GM23338 (cell line): ENCODE data around the gene VPS26C. TPM values are rescaled to one million over a fixed set of nuclear protein-coding genes. Genes with fewer than 3 reads are reported as not detected.

Source experiments
- ATAC-seq: fragments of 200-7000 bp; cut with Tn5 transposase; 3 replicates; pipeline ENCODE4 v1.9.1; 2020
- DNase-seq: peaks from one replicate; pipeline ENCODE4 v3.0.0-alpha.2; 2015; ENCODE audit warnings: low spot score
- H2AFZ ChIP-seq: fragments of 200-600 bp; sonication (generic); 2 replicates; pipeline ENCODE4 v1.8.0; 2016; ENCODE audit warnings: antibody characterized with exemption, mild to moderate bottlenecking, moderate library complexity
- H3F3A ChIP-seq: fragments of 200-600 bp; sonication (generic); replicated peaks from 2 replicates; pipeline ENCODE4 v1.8.0; 2017; ENCODE audit warnings: antibody characterized with exemption, mixed run types, low read depth
- H3K27ac ChIP-seq: fragments of 200-600 bp; sonication (generic); 2 replicates; pipeline ENCODE4 v1.6.1; 2016; ENCODE audit warnings: low read depth
- H3K27me3 ChIP-seq: fragments of 200-600 bp; sonication (generic); 2 replicates; pipeline ENCODE4 v1.8.0; 2016; ENCODE audit warnings: mild to moderate bottlenecking, mixed run types, moderate library complexity; ENCODE audit not compliant: insufficient read depth
- H3K36me3 ChIP-seq: fragments of 200-600 bp; sonication (generic); 2 replicates; pipeline ENCODE4 v1.8.0; 2016; ENCODE audit warnings: mild to moderate bottlenecking; ENCODE audit not compliant: insufficient read depth
- H3K4me1 ChIP-seq: fragments of 200-600 bp; sonication (generic); 2 replicates; pipeline ENCODE4 v1.8.0; 2016; ENCODE audit warnings: mild to moderate bottlenecking, moderate library complexity; ENCODE audit not compliant: insufficient read depth
- H3K4me2 ChIP-seq: fragments of 200-600 bp; sonication (generic); 2 replicates; pipeline ENCODE4 v1.7.1; 2017; ENCODE audit warnings: mixed run types
- H3K4me3 ChIP-seq: fragments of 200-600 bp; sonication (generic); 2 replicates; pipeline ENCODE4 v1.6.1; 2016; ENCODE audit warnings: mixed run types
- H3K79me2 ChIP-seq: fragments of 200-600 bp; sonication (generic); replicated peaks from 2 replicates; pipeline ENCODE4 v1.8.0; 2017; ENCODE audit warnings: mild to moderate bottlenecking; ENCODE audit not compliant: insufficient read depth
- H3K9me2 ChIP-seq: fragments of 200-600 bp; sonication (generic); 2 replicates; pipeline ENCODE4 v1.8.0; 2017; ENCODE audit not compliant: insufficient read depth
- H4K20me1 ChIP-seq: fragments of 200-600 bp; sonication (generic); replicated peaks from 2 replicates; pipeline ENCODE4 v1.8.0; 2017; ENCODE audit warnings: mild to moderate bottlenecking; ENCODE audit not compliant: insufficient read depth
- H3K27ac Mint-ChIP-seq: 2 replicates; pipeline ENCODE4 v1.8.0; 2020; ENCODE audit warnings: inconsistent platforms, mild to moderate bottlenecking, moderate library complexity, mixed read lengths
- H3K27me3 Mint-ChIP-seq: 3 replicates; pipeline ENCODE4 v1.8.0; 2022; ENCODE audit warnings: low read depth, mild to moderate bottlenecking, moderate library complexity, mixed read lengths, inconsistent platforms; ENCODE audit not compliant: insufficient read depth, poor library complexity
- H3K36me3 Mint-ChIP-seq: 3 replicates; pipeline ENCODE4 v1.8.0; 2021; ENCODE audit warnings: low read depth, mild to moderate bottlenecking, inconsistent platforms, moderate library complexity, mixed read lengths
- H3K4me1 Mint-ChIP-seq: 3 replicates; pipeline ENCODE4 v1.8.0; 2020; ENCODE audit warnings: mild to moderate bottlenecking, inconsistent platforms, mixed read lengths
- H3K4me3 Mint-ChIP-seq: 3 replicates; pipeline ENCODE4 v1.8.0; 2021; ENCODE audit warnings: moderate library complexity, mild to moderate bottlenecking, inconsistent platforms, mixed read lengths
- H3K9me3 Mint-ChIP-seq: 3 replicates; pipeline ENCODE4 v1.8.0; 2020; ENCODE audit warnings: moderate library complexity, mild to moderate bottlenecking, inconsistent platforms, mixed read lengths
- CREB1 ChIP-seq: fragments of 250-450 bp; sonication (Bioruptor Pico); IDR thresholded peaks from 2 replicates; pipeline ENCODE4 v1.5.0; 2020; ENCODE audit warnings: low read depth, mild to moderate bottlenecking, moderate library complexity
- ETS1 ChIP-seq: IDR thresholded peaks from 2 replicates; pipeline ENCODE4 v1.6.1; 2016; ENCODE audit warnings: antibody characterized with exemption
- EZH2 ChIP-seq: fragments of 200-600 bp; sonication (generic); IDR thresholded peaks from one replicate; pipeline ENCODE4 v1.8.0; 2017; ENCODE audit warnings: antibody characterized with exemption, mild to moderate bottlenecking, low read depth; ENCODE audit not compliant: unreplicated experiment
- EZH2phosphoT487 ChIP-seq: fragments of 200-600 bp; sonication (generic); IDR thresholded peaks from one replicate; pipeline ENCODE4 v1.8.1; 2018; ENCODE audit warnings: antibody characterized with exemption; ENCODE audit not compliant: unreplicated experiment
- JUNB ChIP-seq: IDR thresholded peaks from one replicate; pipeline ENCODE4 v1.6.1; 2016; ENCODE audit warnings: antibody characterized with exemption; ENCODE audit not compliant: unreplicated experiment
- NANOG ChIP-seq: IDR thresholded peaks from 2 replicates; pipeline ENCODE4 v1.6.1; 2016; ENCODE audit warnings: antibody characterized with exemption, borderline replicate concordance
- POLR2AphosphoS5 ChIP-seq: IDR thresholded peaks from 2 replicates; pipeline ENCODE4 v1.6.1; 2016; ENCODE audit warnings: antibody characterized with exemption, low read depth
- REST ChIP-seq: IDR thresholded peaks from one replicate; pipeline ENCODE4 v1.6.1; 2018; ENCODE audit warnings: antibody characterized with exemption; ENCODE audit not compliant: unreplicated experiment
- STAT1 ChIP-seq: IDR thresholded peaks from one replicate; pipeline ENCODE4 v1.6.1; 2016; ENCODE audit warnings: antibody characterized with exemption; ENCODE audit not compliant: unreplicated experiment
- ZNF114 ChIP-seq: fragments of 250-450 bp; sonication (Bioruptor Pico); IDR thresholded peaks from 2 replicates; pipeline ENCODE4 v1.5.0; 2020; ENCODE audit warnings: mild to moderate bottlenecking, moderate library complexity
- ZNF331 ChIP-seq: fragments of 250-450 bp; sonication (Bioruptor Pico); IDR thresholded peaks from 2 replicates; pipeline ENCODE4 v1.5.0; 2020; ENCODE audit warnings: low read depth, mild to moderate bottlenecking, moderate library complexity
- ZNF462 ChIP-seq: fragments of 250-450 bp; sonication (Bioruptor Pico); IDR thresholded peaks from 2 replicates; pipeline ENCODE4 v1.5.0; 2020; ENCODE audit warnings: mild to moderate bottlenecking, moderate library complexity
- polyA plus RNA-seq: library from polyadenylated mRNA; unstranded; fragments of >200 nt; fragmentation: Nextera tagmentation; extraction: Ambion mirVana; gene quantifications from 2 replicates; pipeline ENCODE4 v1.2.1, GENCODE V29; 2016
- total RNA-seq: library from RNA; depleted of rRNA; stranded (reverse); fragments of >200 nt; shearing (Covaris generic); gene quantifications from 2 replicates; pipeline ENCODE4 v1.2.3, GENCODE V29; 2014
- TF ChIP-seq, protein P1 (sequence below), 2 experiments: fragments of 200-600 bp in 1 of 2; sonication (generic) in 1 of 2; conservative IDR thresholded peaks; 2 replicates each; pipeline versions ENCODE4 v1.5.1 to v1.6.1; 2016 to 2017; ENCODE audit warnings: antibody characterized with exemption in 2 of 2, low read depth in 2 of 2, mild to moderate bottlenecking in 2 of 2, moderate library complexity in 1 of 2

Gene VPS26C
- total and polyA plus RNA-seq, 2 experiments from 2014 or later = 45.1 to 91.2 TPM

GRCh38 chr21:37223804-37224345 lies 43.3 kb downstream of the VPS26C start:
- H3K27me3 ChIP-seq = peaks cover 17% of the 10 kb centered on the region
- H3F3A ChIP-seq = no peaks in the 10 kb centered on the region
- peaks cover 71% of the 10 kb centered on the region for H3K36me3 Mint-ChIP-seq
- H3K4me1 ChIP-seq = no peaks in the 10 kb centered on the region; the same call in 1 of the 2 replicates
- DNase-seq (no peak), ATAC-seq (no peak)
- H2AFZ ChIP-seq = no peak overlapping the region
- no peak overlapping the region for H3K4me3 ChIP-seq
- peaks cover 19% of the 10 kb centered on the region for H3K36me3 ChIP-seq
- H3K27me3 Mint-ChIP-seq = peaks cover 19% of the 10 kb centered on the region
- H3K27ac ChIP-seq = no peak overlapping the region
- no peaks in the 10 kb centered on the region for H4K20me1 ChIP-seq
- TF ChIP-seq CREB1 (CRISPR knock-in tag) (no peak), EZH2 (no peak), POLR2AphosphoS5 (no peak), ZNF331 (CRISPR knock-in tag) (no peak), REST (no peak), EZH2phosphoT487 (no peak), ZNF114 (CRISPR knock-in tag) (no peak), STAT1 (no peak), JUNB (no peak), ETS1 (no peak), ZNF462 (CRISPR knock-in tag) (no peak), NANOG (no peak)
- TF ChIP-seq, protein P1, sequence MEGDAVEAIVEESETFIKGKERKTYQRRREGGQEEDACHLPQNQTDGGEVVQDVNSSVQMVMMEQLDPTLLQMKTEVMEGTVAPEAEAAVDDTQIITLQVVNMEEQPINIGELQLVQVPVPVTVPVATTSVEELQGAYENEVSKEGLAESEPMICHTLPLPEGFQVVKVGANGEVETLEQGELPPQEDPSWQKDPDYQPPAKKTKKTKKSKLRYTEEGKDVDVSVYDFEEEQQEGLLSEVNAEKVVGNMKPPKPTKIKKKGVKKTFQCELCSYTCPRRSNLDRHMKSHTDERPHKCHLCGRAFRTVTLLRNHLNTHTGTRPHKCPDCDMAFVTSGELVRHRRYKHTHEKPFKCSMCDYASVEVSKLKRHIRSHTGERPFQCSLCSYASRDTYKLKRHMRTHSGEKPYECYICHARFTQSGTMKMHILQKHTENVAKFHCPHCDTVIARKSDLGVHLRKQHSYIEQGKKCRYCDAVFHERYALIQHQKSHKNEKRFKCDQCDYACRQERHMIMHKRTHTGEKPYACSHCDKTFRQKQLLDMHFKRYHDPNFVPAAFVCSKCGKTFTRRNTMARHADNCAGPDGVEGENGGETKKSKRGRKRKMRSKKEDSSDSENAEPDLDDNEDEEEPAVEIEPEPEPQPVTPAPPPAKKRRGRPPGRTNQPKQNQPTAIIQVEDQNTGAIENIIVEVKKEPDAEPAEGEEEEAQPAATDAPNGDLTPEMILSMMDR (conservative IDR thresholded peaks at IDR 0.05; ENCODE audit: low read depth in 2 of 2) = no peak
- H3K9me3 Mint-ChIP-seq = peaks cover 33% of the 10 kb centered on the region; the same call in 2 of the 3 replicates
- no peak overlapping the region for H3K4me3 Mint-ChIP-seq
- no peaks in the 10 kb centered on the region for H3K79me2 ChIP-seq
- H3K9me2 ChIP-seq = no peaks in the 10 kb centered on the region; the same call in 1 of the 2 replicates
- no peak overlapping the region for H3K27ac Mint-ChIP-seq
- peaks cover 6% of the 10 kb centered on the region for H3K4me1 Mint-ChIP-seq
- no peak overlapping the region for H3K4me2 ChIP-seq
